AG08396 (cell line): ENCODE data around the gene TMEM204.

Experiments
- DNase-seq: peaks from one replicate; pipeline ENCODE4 v3.0.0; 2012; ENCODE audit warnings: low spot score, mixed read lengths

Gene TMEM204

DNA sequence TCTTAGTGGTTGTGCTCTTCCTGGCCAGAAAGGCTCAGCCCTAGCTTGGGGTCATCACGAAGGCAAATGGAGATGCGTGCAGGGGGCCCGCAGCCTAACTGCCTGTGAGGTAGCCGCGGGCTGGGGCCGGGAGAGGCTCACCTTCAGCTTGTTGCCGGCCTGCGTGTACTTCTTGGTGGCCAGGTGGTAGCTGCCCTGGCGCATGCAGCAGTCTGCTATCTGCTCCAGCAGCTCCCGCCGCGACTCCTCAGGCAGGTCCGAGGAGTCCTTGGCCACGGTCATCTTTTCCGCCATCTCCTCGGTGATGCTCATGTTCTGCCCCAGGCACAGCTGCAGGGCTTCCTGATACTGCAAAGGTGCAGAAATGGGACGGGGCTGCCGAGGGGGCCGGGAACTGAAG, 13.0 kb upstream of the TMEM204 start:
- no peak for DNase-seq

DNA sequence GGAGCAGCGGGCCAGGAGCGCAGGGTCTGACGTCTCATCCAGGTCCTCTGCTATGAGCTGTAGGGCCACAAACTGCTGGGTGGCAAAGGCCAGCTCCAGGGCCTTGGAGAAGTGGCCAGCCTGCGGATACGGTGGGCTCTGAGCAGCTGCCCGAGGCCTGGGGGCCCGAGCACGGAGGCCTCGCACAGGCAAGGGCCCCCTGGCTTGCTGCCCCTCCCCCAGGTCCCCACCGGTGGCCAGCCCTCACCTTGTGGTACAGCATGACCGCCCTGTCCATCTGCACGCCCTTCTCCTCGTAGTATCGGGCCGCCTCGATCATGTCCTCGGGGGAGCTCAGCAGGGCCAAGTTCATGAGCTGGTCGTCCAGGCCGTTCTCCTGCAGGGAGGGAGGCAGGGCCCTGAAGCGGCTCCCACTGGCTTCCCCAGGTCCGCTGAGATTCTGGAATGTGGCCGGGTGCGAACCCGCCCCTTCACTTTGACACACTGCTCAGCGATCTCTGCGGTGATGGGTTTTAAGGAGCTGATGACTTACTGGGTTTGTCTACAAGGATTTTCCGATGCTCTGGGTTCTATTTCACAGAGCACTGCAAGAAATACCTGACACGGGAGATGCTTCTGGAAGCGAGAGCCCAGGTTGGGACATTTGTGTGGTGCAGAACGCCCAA, 9.8 kb upstream of the TMEM204 start:
- no peak for DNase-seq

DNA sequence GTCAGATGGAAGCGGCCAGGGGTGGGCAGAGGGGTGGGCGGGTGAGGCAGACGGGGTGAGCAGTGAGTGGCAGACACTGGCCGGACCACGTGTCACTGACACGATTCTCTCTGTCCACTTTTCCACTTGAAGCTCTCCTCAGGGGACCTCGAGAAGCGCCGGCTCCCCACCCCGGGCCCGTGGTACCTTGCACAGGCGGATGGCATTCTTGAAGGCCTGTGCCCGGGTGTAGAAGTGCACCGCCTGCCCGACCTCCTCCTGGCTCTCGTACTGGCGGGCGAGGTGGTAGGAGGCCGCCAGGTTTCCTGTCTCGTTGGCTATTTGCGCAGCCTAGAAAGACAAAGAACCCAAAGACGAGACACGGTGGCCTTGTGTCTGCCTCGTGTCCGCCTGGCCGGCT, 9.1 kb upstream of the TMEM204 start:
- no peak for DNase-seq

DNA sequence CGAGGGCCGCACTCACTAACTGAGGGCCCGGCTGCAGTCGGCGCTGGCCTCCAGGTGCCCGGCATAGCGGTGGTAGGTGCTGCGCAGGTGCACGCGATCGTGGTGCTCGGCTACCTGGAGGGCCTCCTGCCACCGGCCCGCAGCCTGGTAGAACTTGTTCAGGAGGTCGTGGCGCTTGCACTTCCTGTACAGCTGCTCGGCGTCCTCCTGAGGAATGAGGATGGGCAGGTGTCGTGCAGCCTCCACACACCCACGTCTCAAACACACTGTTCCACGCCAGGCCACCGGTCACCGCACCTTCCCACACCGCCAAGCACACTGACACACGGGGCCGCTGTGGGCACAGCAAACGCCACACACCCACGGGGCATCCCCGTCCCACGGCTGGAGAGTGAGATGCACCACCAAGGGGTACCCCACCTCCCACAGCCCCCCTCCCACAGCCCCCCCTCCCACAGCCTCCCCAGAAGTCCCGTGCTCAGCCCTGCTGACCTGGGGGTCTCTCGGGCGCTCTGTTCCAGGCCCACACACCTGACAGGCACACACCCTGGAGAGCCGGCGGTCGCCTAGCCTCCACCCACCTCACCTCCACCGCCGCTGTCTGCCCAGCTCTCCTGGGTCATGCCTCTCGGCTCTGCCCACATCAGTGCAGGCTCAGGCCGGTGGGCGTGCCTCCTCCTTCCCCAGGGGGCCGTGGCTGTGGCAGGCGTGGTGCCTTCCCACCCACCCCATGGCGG, 7.4 kb upstream of the TMEM204 start:
- DNase-seq: no peak

DNA sequence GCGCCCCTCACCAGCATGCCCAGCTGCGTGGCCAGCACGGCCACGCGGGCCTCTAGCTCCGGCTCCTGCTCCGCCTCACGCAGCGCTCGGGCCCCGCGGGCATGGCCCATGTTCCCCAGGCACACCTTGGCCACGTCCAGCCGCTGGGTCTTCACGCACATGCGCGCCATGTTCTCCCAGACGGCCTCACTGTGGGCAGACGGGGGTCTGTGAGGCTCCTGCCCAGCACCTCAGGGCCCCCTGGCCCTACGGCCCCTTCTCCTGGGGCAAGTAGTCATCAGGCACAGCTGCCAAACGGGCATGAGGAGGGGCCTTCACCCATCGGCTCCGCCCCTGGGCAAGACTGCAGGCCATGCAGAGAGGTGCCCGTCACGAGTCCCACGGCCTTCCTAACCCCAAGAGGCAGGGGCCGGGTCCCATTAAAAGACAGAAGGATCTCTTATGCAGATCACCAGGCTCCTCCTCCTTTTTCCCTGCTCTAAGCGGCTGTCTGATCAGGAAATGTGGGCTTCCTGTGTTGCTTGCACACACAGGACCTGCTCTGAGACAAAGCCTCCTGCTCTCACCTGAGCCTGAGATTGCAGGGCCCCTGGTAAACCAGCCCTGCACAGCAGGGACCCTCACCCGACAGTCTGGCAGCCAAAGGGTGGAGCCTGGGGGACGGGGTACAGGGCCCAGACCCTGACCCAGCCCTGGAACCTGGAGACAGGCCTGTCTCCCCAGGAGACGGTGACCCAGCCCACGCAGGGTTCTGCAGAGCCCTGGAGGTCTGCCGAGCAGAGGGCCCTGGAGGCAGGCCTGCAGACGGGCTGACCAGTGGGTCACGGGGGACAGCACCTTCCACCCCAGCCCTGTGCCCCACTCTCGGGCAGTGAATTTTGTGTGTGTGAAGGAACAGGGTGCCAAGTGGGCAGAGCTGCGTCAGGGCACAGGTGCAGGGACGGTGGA, 6.6 kb upstream of the TMEM204 start:
- DNase-seq: no peak

DNA sequence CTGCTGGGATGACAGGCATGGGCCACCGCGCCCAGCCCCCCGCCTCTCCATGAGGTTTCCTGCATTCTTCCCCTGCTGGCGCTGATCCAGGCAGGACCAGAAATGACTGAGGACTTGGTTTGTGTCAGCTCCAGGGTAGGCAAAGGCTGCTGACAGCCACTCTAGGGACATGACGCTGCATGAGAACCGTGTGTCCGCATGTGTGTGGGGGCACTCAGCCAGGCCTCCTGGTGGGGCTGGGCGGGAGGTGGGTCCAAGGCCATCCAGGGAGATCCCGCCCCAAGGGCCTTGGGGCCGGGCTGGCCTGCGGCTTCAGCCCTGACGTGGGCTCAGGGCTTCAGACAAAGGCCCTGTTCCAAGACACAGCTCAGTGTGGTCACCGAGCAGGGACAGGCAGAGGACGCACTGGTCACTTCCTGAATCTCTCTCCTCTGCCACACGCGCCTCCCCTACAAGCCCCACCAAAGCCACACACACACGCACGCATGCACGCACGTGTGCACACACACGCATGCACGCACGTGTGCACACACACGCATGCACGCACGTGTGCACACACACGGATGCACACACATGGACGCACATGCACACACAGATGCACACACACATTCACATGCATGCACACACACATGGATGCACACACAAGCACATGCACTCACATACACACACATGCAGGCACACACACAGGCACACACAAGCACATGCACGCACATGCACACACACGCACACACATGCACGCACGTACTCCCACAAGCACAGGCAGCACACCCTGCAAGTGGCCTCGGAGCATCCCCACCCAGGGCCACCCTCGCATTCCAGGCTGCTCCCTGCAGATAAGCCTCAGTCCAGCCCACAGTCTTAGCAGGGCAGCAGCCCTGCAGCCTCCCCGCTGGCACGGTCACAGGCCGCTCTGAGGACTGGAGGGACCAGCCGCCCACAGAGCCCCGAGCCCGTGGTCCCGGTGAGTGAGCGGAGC, 5.3 kb upstream of the TMEM204 start:
- no peak for DNase-seq

DNA sequence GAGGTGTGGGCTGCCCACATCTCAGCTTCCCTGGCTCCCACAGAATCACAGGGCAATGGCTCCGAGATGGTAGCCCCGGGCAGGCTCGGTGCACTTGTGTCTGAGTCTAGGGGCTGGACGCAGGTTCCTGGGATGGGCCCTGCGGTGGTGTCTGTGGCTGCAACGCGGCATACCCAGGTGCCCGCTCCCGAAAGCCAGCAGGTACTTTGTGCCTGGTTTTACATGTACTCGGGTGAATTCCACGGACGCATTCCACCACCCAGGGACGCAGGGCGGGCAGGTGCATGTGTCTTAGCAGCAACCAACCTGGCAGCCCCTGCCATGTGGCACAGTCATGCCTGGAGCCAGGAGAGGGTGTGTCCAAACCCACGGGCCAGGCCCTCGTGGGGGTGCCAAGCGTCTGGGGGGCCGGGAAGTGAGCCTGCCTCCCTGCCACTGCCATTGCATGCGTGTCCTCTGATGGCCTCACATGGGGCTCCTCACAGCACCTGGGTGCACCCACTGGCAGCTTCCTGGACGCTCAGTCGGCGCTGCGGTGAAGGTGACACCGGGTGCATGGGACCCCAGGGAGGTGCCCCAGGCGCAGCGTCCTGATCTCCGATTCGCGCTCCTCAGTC, 4.4 kb upstream of the TMEM204 start:
- no peak for DNase-seq

DNA sequence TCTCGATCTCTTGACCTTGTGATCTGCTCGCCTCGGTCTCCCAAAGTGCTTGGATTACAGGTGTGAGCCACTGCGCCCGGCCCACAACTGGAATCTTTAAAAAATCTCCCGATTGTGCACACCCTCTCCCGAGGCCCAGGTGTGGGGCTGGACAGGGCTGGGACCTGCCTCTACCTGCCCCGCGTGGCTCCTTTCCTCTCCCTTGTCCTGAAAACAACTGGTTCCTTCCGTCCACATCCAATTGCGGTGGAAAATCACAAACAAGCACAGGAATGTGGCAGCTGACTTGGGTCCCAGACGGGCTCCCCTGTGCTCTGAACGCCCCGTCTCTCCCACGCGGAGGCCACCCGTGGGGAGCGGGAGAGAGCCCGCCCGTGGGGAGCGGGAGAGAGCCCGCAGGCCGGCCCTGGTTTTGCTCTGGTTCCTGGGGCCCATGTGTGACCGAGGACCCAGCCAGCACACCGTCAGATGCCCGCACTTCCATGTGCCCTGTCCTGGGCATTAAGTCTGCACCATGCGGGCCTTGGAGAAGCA, 3.0 kb upstream of the TMEM204 start:
- no peak for DNase-seq

DNA sequence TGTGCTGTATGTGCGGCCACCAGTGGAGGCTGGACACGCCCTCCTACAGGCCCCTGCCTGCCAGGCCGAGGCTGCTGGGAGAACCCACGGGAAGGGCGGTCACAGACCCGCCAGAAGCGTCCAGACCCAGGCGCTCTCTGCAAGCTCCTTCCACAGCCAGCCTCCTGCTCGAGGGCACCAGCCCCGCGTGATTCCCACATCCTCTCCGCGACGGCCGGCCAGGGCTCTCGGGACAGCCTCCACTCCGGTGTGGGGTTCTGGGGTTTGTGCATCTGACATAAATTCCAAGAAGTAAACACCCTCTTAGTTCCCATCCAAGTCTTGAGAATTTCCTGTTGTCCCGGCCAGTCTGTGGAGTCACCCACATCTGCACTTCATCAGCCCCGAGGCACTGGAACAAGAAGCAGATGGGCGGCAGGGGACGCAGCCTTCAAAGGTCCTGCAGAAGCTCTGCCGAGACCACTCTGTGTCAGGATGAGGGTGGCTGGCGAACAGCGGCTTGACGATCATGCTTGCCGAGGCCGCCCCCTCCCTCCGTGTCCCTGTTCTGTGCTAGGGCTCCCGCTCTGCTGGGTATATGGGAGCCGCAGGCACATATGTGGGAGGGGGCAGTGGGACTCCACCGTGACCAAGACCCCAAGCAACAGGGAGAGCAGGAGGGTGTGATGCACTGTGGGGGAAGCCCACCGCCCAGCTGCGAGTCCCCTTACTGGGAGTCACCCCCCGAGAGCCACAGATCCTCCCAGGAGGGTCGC, 2.4 kb upstream of the TMEM204 start:
- DNase-seq: peak; percentile 75

DNA sequence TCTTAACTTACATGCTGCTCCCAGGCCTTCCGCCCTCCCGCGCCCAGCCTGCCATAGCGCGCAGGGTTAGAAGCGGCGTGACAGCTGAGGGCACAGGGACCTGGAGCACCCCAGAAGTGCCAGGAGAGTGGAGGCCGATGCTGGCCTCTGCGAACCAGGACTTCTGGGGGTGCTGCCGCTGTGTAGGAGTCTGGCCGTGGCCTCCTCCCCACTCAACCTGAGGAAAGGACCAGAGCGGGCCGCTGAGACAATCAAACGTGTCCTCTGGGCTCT, 1.9 kb upstream of the TMEM204 start:
- DNase-seq: no peak

DNA sequence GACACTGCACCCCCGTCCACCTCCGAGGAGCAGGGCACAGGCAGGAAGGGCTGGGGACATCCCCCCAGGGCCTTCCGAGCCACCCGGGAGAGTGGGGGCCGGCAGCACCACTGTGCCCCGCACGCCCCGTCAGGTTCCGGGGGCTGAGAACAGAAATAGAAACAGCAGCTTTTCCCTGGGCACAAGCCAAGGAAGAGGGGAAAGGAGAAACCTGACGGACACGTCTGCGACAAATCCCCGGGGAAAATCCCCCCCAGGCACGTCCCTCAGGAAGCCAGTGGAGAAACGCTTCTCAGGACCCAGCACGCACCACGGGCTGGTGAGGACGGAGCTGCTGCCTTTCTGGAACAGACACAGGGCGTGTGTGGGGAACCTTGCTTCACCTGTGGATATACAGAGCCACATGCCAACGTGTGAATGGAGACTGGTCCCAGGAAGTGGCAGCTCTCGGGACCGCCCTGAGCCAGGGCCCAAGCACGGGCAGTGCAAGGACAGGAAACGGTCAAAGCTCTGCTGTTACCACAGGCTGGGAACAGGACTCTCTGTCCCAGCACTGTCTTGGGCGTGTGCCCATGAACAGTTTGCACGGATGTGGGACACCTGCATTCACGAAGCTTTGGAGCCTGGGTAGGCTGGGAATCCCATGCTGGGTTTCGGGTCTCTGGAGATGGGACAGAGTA, 1.2 kb upstream of the TMEM204 start:
- DNase-seq: peak; percentile 64

DNA sequence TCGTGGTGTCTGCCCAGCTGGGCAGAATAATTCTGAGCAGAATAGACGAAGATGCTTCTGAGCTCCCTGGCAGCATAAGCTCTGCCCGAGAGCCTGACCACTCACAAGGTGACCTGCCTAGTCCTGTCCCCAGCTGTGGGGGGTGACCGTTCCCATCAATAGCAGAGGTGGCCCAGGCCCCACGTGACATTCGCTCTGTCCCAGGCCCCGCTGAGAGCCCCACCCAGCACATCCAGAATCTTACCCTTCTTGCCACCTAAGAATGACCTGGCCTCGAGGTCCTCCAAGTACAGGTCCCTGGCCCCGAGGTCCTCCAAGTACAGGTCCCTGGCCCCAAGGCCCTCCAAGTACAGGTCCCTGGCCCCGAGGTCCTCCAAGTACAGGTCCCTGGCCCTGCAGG, 695 bp upstream of the TMEM204 start:
- no peak for DNase-seq

DNA sequence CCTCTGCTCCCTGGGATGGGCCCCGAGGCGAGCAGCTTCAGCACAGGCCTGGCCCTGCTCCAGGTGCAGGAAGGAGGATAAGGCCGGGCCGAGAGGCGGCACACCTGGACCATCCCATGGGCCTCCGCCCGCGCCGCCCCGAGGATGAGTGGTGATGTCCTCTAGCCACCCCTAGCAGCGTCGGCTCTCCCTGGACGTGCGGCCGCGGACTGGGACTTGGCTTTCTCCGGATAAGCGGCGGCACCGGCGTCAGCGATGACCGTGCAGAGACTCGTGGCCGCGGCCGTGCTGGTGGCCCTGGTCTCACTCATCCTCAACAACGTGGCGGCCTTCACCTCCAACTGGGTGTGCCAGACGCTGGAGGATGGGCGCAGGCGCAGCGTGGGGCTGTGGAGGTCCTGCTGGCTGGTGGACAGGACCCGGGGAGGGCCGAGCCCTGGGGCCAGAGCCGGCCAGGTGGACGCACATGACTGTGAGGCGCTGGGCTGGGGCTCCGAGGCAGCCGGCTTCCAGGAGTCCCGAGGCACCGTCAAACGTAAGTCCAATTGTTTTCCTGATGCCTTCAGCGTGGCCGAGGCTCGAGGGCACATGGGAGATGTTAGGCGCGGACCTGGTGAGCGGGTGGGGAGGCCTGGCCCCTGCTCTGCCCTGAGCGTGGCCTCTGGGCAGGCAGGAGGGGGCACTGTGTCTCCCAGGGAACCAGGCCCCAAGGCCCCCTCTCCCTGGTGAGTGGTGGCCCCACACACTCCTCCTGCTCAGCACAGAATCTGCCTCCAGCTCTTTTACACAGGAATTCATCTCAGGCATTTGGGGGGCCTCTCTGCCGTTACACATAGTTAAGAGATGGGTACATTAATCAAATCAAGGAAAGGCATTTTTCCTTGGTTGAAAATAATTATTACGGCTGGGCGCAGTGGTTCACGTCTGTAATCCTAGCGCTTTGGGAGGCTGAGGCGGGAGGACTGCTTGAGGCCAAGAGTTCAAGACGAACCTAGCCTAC, 855 bp downstream of the TMEM204 start:
- peak; percentile 55 for DNase-seq

DNA sequence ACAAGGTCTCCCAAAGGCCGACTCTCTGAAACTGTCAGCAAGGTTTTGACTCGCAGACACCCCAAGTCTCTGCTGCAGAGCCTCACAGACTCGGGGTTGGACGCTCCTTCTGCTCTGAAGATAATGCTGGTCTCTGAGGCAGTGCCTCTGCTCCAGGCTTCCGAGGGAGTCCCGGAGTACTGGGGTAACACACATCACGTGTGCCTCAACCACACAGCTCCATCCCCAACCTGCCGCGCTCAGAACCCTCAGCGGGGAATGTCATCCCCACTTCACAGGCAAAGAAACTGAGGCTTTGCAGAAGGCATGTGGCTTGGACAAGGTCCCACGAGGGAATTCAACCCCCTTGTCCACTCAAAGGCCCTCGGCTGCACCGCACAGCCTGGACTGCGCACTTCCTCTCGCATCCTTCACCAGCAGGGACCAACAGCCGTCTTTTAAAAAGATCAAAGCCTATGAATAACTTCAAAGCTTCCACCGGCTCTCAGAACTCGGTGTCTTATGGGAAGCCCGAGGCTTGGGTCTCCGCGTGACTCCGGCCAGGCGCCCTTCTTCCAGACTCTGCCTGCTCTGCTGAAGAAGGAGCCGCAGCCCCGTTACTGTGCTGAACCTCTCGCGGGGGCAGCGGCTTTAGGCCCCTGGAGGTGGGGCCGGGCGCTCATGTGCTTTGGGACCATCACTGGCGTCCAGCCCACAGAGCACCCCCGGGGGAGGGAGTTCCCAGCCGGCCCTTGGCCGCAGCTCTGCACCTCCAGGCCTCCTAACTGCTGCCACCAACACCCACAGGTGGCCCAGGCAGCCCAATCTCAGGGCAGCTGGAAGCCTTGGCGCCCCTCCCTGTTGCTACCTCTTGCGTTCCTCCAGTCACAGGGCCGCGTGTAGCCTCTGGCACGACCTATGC, 2.2 kb downstream of the TMEM204 start:
- DNase-seq: peak; percentile 52

DNA sequence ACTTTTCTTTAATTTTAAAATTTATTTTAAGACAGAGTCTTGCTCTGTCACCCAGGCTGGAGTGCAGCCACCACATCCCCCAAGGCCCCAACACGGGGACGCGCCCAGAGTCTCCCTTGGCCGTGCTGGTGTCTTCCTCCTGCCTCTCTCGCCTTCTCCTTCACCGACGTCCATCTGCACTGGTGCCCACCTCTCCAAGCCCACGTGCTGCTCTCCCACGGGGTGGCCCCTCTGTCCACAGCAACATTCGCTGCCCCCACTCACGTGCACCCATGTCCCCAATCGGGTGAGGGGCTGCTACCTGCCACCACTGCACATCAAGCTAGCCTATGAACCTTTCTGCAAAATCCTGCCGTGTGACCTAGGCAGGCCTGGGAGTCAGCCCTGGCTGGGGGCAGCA, 3.1 kb downstream of the TMEM204 start:
- no peak for DNase-seq

DNA sequence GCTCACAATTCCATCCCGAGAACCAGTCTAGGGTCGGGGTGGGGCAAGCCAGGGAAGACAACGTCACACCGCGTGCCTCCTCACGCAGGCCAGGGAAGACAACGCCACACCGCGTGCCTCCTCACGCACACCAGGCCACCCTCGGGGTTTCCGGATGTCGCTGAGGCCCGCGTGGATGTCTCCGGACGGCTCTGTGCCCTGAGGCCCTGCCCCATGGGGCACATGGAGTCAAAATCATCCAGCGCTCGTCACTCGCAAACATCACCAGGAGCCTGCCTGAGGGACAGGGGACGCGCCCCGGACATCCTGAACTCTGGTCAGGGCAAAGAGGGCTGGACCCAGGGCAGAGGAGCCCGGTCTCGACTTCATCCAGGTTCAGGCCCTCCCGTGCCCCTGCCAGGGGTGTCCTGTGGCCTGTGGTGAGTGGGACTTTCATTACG, 3.7 kb downstream of the TMEM204 start:
- DNase-seq: no peak

DNA sequence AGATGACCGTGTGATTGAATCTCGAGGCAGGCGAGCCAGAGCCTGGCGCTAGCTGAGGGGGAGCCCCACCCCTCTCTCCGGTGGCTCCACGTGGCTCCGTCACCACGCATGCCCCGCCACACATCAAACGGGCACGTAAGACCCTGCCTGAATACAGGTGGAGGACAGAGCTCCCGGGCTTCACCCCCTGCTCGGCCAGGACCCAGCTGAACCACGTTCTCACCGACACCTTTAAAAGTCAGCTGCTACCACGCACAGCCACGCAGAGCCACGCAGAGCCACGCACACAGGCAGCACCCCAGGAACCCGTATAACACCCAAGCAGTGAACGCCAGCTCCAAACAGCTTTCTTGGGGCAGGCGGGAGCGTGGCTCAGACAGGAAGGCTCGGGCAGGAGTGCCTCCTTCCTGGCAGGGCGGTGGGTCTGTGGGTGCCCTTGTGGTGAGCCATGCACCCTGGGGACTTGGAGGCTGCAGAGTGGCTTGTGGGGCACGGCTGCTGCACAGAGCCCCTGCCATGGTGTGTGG, 4.4 kb downstream of the TMEM204 start:
- no peak for DNase-seq
